Esophagus (tissue), 2 donors: ENCODE measurements around the gene CCR1. TPM values are rescaled to one million over a fixed set of nuclear protein-coding genes. Genes with fewer than 3 reads are reported as not detected.
"Not testable (repeated sequence)": the region's sequence is repeated elsewhere in the genome, so short reads cannot be mapped to it uniquely, and the experiment has no call there.

Experiments
- H3K27ac ChIP-seq, 2 donors: one replicate each; pipeline ENCODE4 v1.5.1; 2013; ENCODE audit warnings: low read depth in 2 of 2, mild to moderate bottlenecking in 2 of 2, inconsistent platforms in 1 of 2, low read length in 1 of 2, moderate library complexity in 1 of 2
- H3K27me3 ChIP-seq, 2 donors: one replicate each; pipeline ENCODE4 v1.6.1; 2013; ENCODE audit warnings: low read length in 2 of 2, control low read depth in 1 of 2, mild to moderate bottlenecking in 1 of 2; ENCODE audit not compliant: insufficient read depth in 2 of 2, control insufficient read depth in 1 of 2
- H3K36me3 ChIP-seq, 2 donors: one replicate each; pipeline ENCODE4 v1.6.1; 2013; ENCODE audit warnings: low read length in 1 of 2; ENCODE audit not compliant: control insufficient read depth in 2 of 2, insufficient read depth in 2 of 2
- H3K4me1 ChIP-seq, 2 donors: one replicate each; pipeline ENCODE4 v1.6.1; 2013; ENCODE audit warnings: low read length in 1 of 2; ENCODE audit not compliant: control insufficient read depth in 2 of 2, insufficient read depth in 2 of 2
- H3K4me3 ChIP-seq, 2 donors: one replicate each; pipeline ENCODE4 v1.5.1; 2013; ENCODE audit warnings: low read length in 2 of 2, mild to moderate bottlenecking in 2 of 2, low read depth in 1 of 2, moderate library complexity in 1 of 2
- H3K9me3 ChIP-seq, 2 donors: one replicate each; pipeline ENCODE4 v1.6.1; 2013; ENCODE audit warnings: mild to moderate bottlenecking in 2 of 2, low read depth in 1 of 2, low read length in 1 of 2, moderate library complexity in 1 of 2; ENCODE audit not compliant: control insufficient read depth in 2 of 2, insufficient read depth in 1 of 2
- WGBS, 2 donors: extraction: QIAGEN DNeasy Blood & Tissue Kit; methylation state at CpG; one replicate each; pipeline ENCODE4 v1.1.7; 2013; 5-methylcytosine and 5-hydroxymethylcytosine counted together
- polyA plus RNA-seq, 2 donors: library from polyadenylated mRNA; stranded (reverse); fragments of 200-250 nt; gene quantifications; one replicate each; pipeline ENCODE4 v1.2.3, GENCODE V29; 2013
- donor health status: healthy with polysubstance abuse.
- donor health status: Bipolar disorder and iron deficiency.

Gene CCR1
- polyA plus RNA-seq, 2 donors, result 0.47 to 0.61 TPM

- Histone ChIP-seq H3K9me3 (no peaks in the 10 kb centered on the region), H3K27ac (no peak overlapping the region)
- WGBS, 2 donors, result 79% methylated on average over 1 of the region's 1 CpG
These were observed 6.7 kb upstream of the CCR1 start for GRCh38 chr3:46214751-46215352.

GRCh38 chr3:46213201-46213600 lies 5.1 kb upstream of the CCR1 start:
- Histone ChIP-seq H3K36me3 (no peaks in the 10 kb centered on the region), H3K4me3 (no peak overlapping the region), H3K27ac (no peak overlapping the region), H3K4me1 (peaks cover 0 to 4% of the 10 kb centered on the region in 2 donors), H3K27me3 (no peaks in the 10 kb centered on the region), H3K9me3 (no peaks in the 10 kb centered on the region)
- 66 to 67% methylated on average over 4 of the region's 4 CpGs for WGBS, 2 donors

More at GRCh38 chr3:46214751-46215352, 6.7 kb upstream of the CCR1 start:
- Histone ChIP-seq H3K4me1 (peaks cover 0 to 4% of the 10 kb centered on the region in 2 donors), H3K4me3 (no peak overlapping the region), H3K36me3 (no peaks in the 10 kb centered on the region), H3K27me3 (no peaks in the 10 kb centered on the region)

GRCh38 chr3:46212101-46212500 lies 4.0 kb upstream of the CCR1 start:
- H3K4me1 ChIP-seq, result peaks cover 0 to 4% of the 10 kb centered on the region in 2 donors

GRCh38 chr3:46209746-46210470 lies 1.8 kb upstream of the CCR1 start:
- Histone ChIP-seq H3K36me3 (no peaks in the 10 kb centered on the region), H3K4me1 (peaks cover 0 to 4% of the 10 kb centered on the region in 2 donors), H3K27me3 (no peaks in the 10 kb centered on the region), H3K9me3 (peaks cover 0 to 1% of the 10 kb centered on the region in 2 donors), H3K4me3 (no peak overlapping the region), H3K27ac (no peak overlapping the region)
- WGBS, 2 donors, result 59 to 64% methylated on average over 3 of the region's 3 CpGs

More at GRCh38 chr3:46212101-46212500, 4.0 kb upstream of the CCR1 start:
- H3K4me3 ChIP-seq, result no peak overlapping the region
- no peak overlapping the region for H3K27ac ChIP-seq
- no peaks in the 10 kb centered on the region for H3K27me3 ChIP-seq
- WGBS, 2 donors, result 86 to 87% methylated on average over 6 of the region's 6 CpGs
- no peaks in the 10 kb centered on the region for H3K9me3 ChIP-seq
- H3K36me3 ChIP-seq, result no peaks in the 10 kb centered on the region

- 45 to 62% methylated on average over 2 of the region's 2 CpGs for WGBS, 2 donors
- no peaks in the 10 kb centered on the region for H3K27me3 ChIP-seq
- H3K4me3 ChIP-seq, result no peak overlapping the region
- H3K36me3 ChIP-seq, result no peaks in the 10 kb centered on the region
- no peaks in the 10 kb centered on the region for H3K4me1 ChIP-seq
- no peak overlapping the region for H3K27ac ChIP-seq
- H3K9me3 ChIP-seq, result peaks cover 0 to 1% of the 10 kb centered on the region in 2 donors
These were observed 940 bp upstream of the CCR1 start for GRCh38 chr3:46209053-46209452.

GRCh38 chr3:46207514-46207913 lies 599 bp downstream of the CCR1 start:
- H3K36me3 ChIP-seq, H3K4me3 ChIP-seq, H3K27ac ChIP-seq, H3K9me3 ChIP-seq, H3K27me3 ChIP-seq, H3K4me1 ChIP-seq: not testable (repeated sequence)
- 87 to 92% methylated on average over 6 of the region's 6 CpGs for WGBS, 2 donors

- Histone ChIP-seq H3K27me3 (no peaks in the 10 kb centered on the region), H3K4me1 (no peaks in the 10 kb centered on the region), H3K4me3 (no peak overlapping the region), H3K36me3 (no peaks in the 10 kb centered on the region), H3K27ac (no peak overlapping the region), H3K9me3 (peaks cover 0 to 1% of the 10 kb centered on the region in 2 donors)
- 71 to 73% methylated on average over 6 of the region's 6 CpGs for WGBS, 2 donors
These were observed 1.7 kb downstream of the CCR1 start for GRCh38 chr3:46206282-46207015.

GRCh38 chr3:46205286-46205960 lies 2.7 kb downstream of the CCR1 start:
- peaks cover 0 to 1% of the 10 kb centered on the region in 2 donors for H3K9me3 ChIP-seq
- 54 to 66% methylated on average over 2 of the region's 2 CpGs for WGBS, 2 donors
- no peaks in the 10 kb centered on the region for H3K4me1 ChIP-seq
- no peak overlapping the region for H3K4me3 ChIP-seq
- no peak overlapping the region for H3K27ac ChIP-seq
- H3K36me3 ChIP-seq, result no peaks in the 10 kb centered on the region
- H3K27me3 ChIP-seq, result no peaks in the 10 kb centered on the region

GRCh38 chr3:46203681-46204080 lies 4.4 kb downstream of the CCR1 start:
- Histone ChIP-seq H3K4me3 (no peak overlapping the region), H3K36me3 (no peaks in the 10 kb centered on the region), H3K4me1 (no peaks in the 10 kb centered on the region), H3K27me3 (no peaks in the 10 kb centered on the region), H3K9me3 (peaks cover 0 to 1% of the 10 kb centered on the region in 2 donors), H3K27ac (no peak overlapping the region)
- 93% methylated on average over 12 of the region's 12 CpGs for WGBS, 2 donors
